HL-60/S4 treated with retinoic acid at 250 ng/mL for 4 days and 3 days (cell line): ENCODE results near the gene TNC.

ENCODE experiments used
- in situ Hi-C: fragments of 300-500 bp; cut with MboI; formaldehyde crosslinking; loops from 2 replicates; pipeline ENCODE4 v1.7.0; 2022; ENCODE audit warnings: low sequenced_read_pairs

The TNC gene

GRCh38 chr9:114981063-114981462 is 136.9 kb downstream of the TNC start:
- in situ Hi-C loops = no loop called here

- in situ Hi-C loops = no loop called here
Measured at GRCh38 chr9:114973216-114973615, 144.7 kb downstream of the TNC start.

GRCh38 chr9:114972510-114973136 is 145.3 kb downstream of the TNC start:
- in situ Hi-C loops = no loop called here
